Ovary (tissue), 9 donors: ENCODE data around the gene GDF7. TPM values are rescaled to one million over a fixed set of nuclear protein-coding genes. Genes with fewer than 3 reads are reported as not detected.

ENCODE experiments used
- DNase-seq, 5 donors: peaks; one replicate each; pipeline ENCODE4 v3.0.0-alpha.2; 2019 to 2020
- H3K27ac ChIP-seq, 2 donors: fragments of 200-600 bp; one replicate each; pipeline versions ENCODE4 v1.5.1 to v1.8.0; 2019 to 2022
- H3K27me3 ChIP-seq: fragments of 200-600 bp; one replicate; pipeline ENCODE4 v1.8.0; 2022
- H3K36me3 ChIP-seq: fragments of 200-600 bp; sonication (generic); one replicate; pipeline ENCODE4 v1.5.1; 2019
- H3K4me1 ChIP-seq: one replicate; pipeline ENCODE4 v1.8.1; 2013; ENCODE audit warnings: mild to moderate bottlenecking, moderate library complexity; ENCODE audit not compliant: insufficient read depth
- H3K4me3 ChIP-seq: fragments of 200-600 bp; sonication (generic); one replicate; pipeline ENCODE4 v1.5.1; 2017
- H3K9me3 ChIP-seq, 2 donors: fragments of 200-600 bp in 1 of 2; sonication (generic) in 1 of 2; one replicate each; pipeline versions ENCODE4 v1.5.1 to v1.8.1; 2013 to 2019; ENCODE audit warnings: mild to moderate bottlenecking in 1 of 2, moderate library complexity in 1 of 2
- CTCF ChIP-seq, 3 donors: fragments of 450-650 bp in 2 of 3; fragments of 200-600 bp in 1 of 3; IDR thresholded peaks; one replicate each; pipeline versions ENCODE4 v1.5.1 to v1.8.0; 2016 to 2022; ENCODE audit warnings: antibody characterized with exemption in 3 of 3, mild to moderate bottlenecking in 1 of 3
- EP300 ChIP-seq: sonication (generic); formaldehyde crosslinking; IDR thresholded peaks from one replicate; pipeline ENCODE4 v1.6.1; 2017; ENCODE audit warnings: antibody characterized with exemption
- POLR2A ChIP-seq: fragments of 450-650 bp; IDR thresholded peaks from one replicate; pipeline ENCODE4 v1.6.1; 2017; ENCODE audit warnings: antibody characterized with exemption, mild to moderate bottlenecking, moderate library complexity
- WGBS, 3 donors: extraction: QIAGEN DNeasy Blood & Tissue Kit in 1 of 3; methylation state at CpG; one replicate each; pipeline versions ENCODE4 v1.1.5 to v1.1.7; 2013 to 2017; 5-methylcytosine and 5-hydroxymethylcytosine counted together
- intact Hi-C, 4 donors: fragments of 100-400 bp; cut with DNase I; formaldehyde crosslinking; loops; one replicate each; pipeline versions ENCODE4 v1.11.0 to v1.15.1; 2022 to 2023
- polyA plus RNA-seq, 2 donors: library from polyadenylated mRNA; stranded (reverse); fragments of 200-250 nt in 1 of 2; fragments of 350-450 nt in 1 of 2; fragmentation: Illumina TruSeq in 1 of 2; extraction: RNeasy Lipid Tissue Mini Kit (QIAGEN cat#74804) in 1 of 2; gene quantifications; one replicate each; pipeline ENCODE4 v1.2.3, GENCODE V29; 2013 to 2014
- total RNA-seq, 7 donors: library from RNA; depleted of rRNA in 2 of 7; stranded (reverse); fragments of >200 nt in 2 of 7; fragmentation: NEBNext Ultra II Directional in 3 of 7; extraction: Animal tissue kit (Norgen Biotek cat#: 25700) in 3 of 7; gene quantifications; one replicate each; pipeline versions ENCODE4 v1.1.0 to v1.2.4, GENCODE V29; 2016 to 2023
- donor health status: DM: no; HTN: no; CAD: no; lungs with moderate emphysema.
- donor health status: DM: no; HTN: no; CAD: no.
- donor health status: Bipolar disorder and iron deficiency.
- donor health status: DM: yes; HTN: yes; CAD: no.
- donor health status: DM: no; HTN: no; CAD: no.
- donor health status: DM: yes; HTN: yes; CAD: no.

Gene GDF7
- total and polyA plus RNA-seq, 9 donors: 0.11 to 1.7 (median 0.48) TPM

DNA sequence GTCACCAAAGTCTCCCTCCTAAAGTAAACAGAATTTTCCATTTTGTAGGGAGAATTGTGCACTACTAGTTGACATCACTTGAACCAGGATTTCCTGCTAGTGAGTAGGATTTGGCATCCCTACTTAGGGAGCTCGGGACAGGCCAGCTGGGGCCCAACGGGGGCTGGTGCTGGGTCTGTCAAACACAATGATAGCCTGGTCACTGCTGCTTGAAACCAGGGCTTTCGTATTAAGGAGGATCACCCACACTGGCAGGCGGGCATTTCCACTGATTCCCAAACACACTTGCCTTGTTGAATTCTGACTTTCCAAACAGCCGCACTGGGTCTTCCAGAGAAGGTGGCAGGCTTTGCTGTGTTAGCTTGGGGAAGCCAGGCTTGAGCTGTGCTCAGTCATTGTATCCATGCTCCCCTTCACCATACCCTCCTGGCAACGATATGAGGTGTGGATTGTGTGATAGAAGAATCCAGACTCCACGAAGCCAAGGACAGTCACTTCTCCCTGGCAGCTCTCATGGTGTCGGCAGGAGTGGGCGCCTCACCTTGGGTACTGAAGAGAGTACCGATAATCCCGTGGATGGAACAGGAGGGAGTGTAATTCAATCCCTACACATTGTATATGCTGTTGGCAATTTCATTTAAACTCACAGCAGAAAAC is 7.5 kb downstream of the GDF7 start:
- Histone ChIP-seq H3K36me3 (no peaks in the 10 kb centered on the region), H3K27ac (no peak overlapping the region), H3K4me1 (no peaks in the 10 kb centered on the region), H3K9me3 (no peaks in the 10 kb centered on the region), H3K4me3 (no peak overlapping the region), H3K27me3 (peaks cover 5% of the 10 kb centered on the region)
- WGBS, 3 donors: 69 to 75% (median 73%) methylated on average over 11 of the region's 11 CpGs
- intact Hi-C loops: no loop called here
- TF ChIP-seq EP300: no peak
- TF ChIP-seq POLR2A: no peak
- TF ChIP-seq CTCF (IDR thresholded peaks at IDR 0.05): no peak
- no peak for DNase-seq

DNA sequence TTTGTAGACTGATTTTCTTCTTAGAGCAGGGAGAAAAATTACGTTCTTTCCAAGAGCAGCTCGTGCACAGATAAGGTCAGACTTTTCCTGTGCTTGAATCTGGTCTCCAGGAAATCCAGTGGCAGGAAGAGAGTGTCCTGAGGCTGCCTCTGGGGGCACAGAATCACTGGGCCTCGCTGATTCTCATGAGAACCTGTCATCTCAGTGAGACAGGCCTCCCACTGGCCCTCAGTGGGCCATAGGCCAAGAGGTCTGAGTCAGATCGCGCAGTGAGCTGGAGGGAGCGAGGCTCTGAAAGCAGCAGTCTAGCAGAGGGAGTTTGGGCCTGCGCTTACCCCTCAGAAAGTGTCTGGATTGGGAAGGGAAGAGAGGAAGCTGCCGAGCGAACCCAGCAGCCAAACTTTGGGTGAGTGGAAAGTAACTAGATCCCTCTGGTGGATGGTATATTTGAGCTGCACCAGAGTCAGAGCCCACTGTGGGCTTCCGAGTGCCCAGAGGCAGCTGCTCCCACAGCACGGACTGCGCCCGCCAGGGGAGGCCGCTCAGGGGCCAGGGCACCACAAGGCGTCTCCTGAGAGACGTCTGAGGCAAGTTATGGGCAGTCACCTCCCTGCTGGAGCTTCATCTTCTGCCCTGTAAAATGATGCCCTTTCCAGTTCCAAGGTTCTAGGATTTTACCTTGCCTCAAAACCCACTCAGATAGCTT is 8.2 kb downstream of the GDF7 start:
- intact Hi-C loops: no loop called here
- Histone ChIP-seq H3K27me3 (peaks cover 5% of the 10 kb centered on the region), H3K36me3 (no peaks in the 10 kb centered on the region), H3K4me3 (no peak overlapping the region), H3K9me3 (no peaks in the 10 kb centered on the region), H3K4me1 (no peaks in the 10 kb centered on the region), H3K27ac (no peak overlapping the region)
- TF ChIP-seq POLR2A (no peak), EP300 (no peak), CTCF (IDR thresholded peaks at IDR 0.05) (no peak)
- peak in 1 of 5 donors; percentile 33 for DNase-seq
- WGBS, 3 donors: 31 to 39% (median 31%) methylated on average over 16 of the region's 16 CpGs

DNA sequence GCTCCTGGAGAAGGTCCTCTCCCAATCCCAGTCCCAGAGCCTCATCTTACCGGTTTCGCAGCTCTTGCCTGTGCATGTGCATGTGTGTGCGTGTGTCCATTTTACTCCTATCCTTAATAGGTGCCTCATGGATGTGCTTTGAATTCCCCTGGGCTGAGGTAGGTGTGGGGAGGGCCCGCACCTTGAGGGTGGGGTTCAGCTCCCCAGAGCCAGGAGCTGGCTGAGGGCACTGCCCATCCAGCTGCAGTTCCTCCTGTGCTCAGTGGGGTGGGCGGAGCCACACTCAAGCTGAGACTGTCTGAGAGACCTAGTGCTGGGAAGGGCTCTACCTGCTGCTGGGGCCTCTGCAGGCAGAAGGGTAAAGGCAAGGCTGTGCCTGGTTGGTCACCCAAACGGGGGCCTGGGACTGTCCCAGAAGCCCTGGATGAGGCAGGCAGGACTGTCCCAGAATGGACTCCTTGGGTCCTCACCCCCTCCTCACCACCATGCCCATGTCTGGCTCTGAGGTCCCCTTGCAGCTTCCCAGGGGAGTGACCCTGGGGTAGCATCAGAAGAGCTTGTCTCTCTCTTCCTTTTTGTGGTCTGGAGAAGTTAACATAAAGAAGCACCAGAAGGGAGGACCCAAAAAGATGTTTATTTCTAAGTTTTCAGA is 8.9 kb downstream of the GDF7 start:
- Histone ChIP-seq H3K4me1 (no peaks in the 10 kb centered on the region), H3K4me3 (no peak overlapping the region), H3K27ac (no peak overlapping the region), H3K27me3 (peaks cover 5% of the 10 kb centered on the region), H3K9me3 (no peaks in the 10 kb centered on the region), H3K36me3 (no peaks in the 10 kb centered on the region)
- no peak for DNase-seq
- TF ChIP-seq EP300 (no peak), POLR2A (no peak), CTCF (IDR thresholded peaks at IDR 0.05) (no peak)
- WGBS, 3 donors: 71 to 86% (median 74%) methylated on average over 6 of the region's 6 CpGs
- intact Hi-C loops: no loop called here

GRCh38 chr2:20676353-20677215 is 9.6 kb downstream of the GDF7 start:
- no peak for TF ChIP-seq EP300
- TF ChIP-seq CTCF (IDR thresholded peaks at IDR 0.05): no peak
- no peak for TF ChIP-seq POLR2A
- no peak for DNase-seq
- peaks cover 4% of the 10 kb centered on the region for H3K27me3 ChIP-seq
- no peak overlapping the region for H3K27ac ChIP-seq
- intact Hi-C loops: no loop called here
- no peaks in the 10 kb centered on the region for H3K9me3 ChIP-seq
- WGBS, 3 donors: 83 to 87% (median 86%) methylated on average over 12 of the region's 12 CpGs
- H3K36me3 ChIP-seq: no peaks in the 10 kb centered on the region
- no peak overlapping the region for H3K4me3 ChIP-seq
- H3K4me1 ChIP-seq: no peaks in the 10 kb centered on the region
